OCI-LY1 (cell line): ENCODE results near the gene MAPKAPK3.

Experiments
- EZH2 ChIP-seq: fragments of 200-600 bp; sonication (generic), shearing (Covaris generic); IDR thresholded peaks from 2 replicates; pipeline ENCODE4 v1.8.0; 2017; ENCODE audit warnings: borderline replicate concordance, mixed run types, mild to moderate bottlenecking, antibody characterized with exemption, low read length, moderate library complexity, mixed read lengths
- TF ChIP-seq, protein P1 (sequence below): fragments of 200-600 bp; sonication (generic), shearing (Covaris generic); IDR thresholded peaks from 2 replicates; pipeline ENCODE4 v1.5.1; 2017; ENCODE audit warnings: mild to moderate bottlenecking, antibody characterized with exemption, low read length, moderate library complexity, mixed read lengths

DNA sequence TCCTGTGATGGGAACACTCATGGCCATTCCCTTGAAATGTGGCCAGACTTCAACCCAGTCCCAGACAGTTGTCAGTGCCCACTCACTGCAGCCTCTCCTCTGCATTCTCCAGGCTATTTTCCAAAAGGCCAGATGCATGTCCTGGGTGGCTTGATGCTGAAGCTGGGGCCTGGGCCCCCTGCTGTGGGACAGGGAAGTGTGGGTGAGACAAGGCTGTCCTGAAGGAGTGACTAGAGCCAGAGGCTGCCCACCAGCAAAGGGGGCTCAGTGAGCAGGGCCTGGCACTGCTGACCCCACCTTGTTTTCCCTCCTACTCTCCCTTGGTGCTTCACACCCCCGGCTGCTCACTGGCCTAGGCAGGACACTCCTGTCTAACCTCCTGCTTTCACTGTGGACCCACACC is 17.2 kb upstream of the MAPKAPK3 start:
- TF ChIP-seq, protein P1, sequence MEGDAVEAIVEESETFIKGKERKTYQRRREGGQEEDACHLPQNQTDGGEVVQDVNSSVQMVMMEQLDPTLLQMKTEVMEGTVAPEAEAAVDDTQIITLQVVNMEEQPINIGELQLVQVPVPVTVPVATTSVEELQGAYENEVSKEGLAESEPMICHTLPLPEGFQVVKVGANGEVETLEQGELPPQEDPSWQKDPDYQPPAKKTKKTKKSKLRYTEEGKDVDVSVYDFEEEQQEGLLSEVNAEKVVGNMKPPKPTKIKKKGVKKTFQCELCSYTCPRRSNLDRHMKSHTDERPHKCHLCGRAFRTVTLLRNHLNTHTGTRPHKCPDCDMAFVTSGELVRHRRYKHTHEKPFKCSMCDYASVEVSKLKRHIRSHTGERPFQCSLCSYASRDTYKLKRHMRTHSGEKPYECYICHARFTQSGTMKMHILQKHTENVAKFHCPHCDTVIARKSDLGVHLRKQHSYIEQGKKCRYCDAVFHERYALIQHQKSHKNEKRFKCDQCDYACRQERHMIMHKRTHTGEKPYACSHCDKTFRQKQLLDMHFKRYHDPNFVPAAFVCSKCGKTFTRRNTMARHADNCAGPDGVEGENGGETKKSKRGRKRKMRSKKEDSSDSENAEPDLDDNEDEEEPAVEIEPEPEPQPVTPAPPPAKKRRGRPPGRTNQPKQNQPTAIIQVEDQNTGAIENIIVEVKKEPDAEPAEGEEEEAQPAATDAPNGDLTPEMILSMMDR, result no peak
- no peak for TF ChIP-seq EZH2
